GM20000 (cell line): ENCODE measurements around the gene DTL.
"Not testable (repeated sequence)": the region's sequence is repeated elsewhere in the genome, so short reads cannot be mapped to it uniquely, and the experiment has no call there.

Source experiments
- DNase-seq: peaks from one replicate; pipeline ENCODE4 v3.0.0; 2012; ENCODE audit warnings: low spot score
- CTCF ChIP-seq: IDR thresholded peaks from 2 replicates; pipeline ENCODE4 v1.5.1; 2012; ENCODE audit warnings: mild to moderate bottlenecking, control low read depth; ENCODE audit errors: extremely low read depth, missing control alignments

DTL gene

GRCh38 chr1:212024469-212025149 is 10.9 kb upstream of the DTL start:
- DNase-seq, result no peak
- no peak for TF ChIP-seq CTCF

- DNase-seq, result not testable (repeated sequence)
Measured at GRCh38 chr1:212027727-212028126, 7.8 kb upstream of the DTL start.

- no peak for DNase-seq
- TF ChIP-seq CTCF, result no peak
Measured at GRCh38 chr1:212030936-212031528, 4.5 kb upstream of the DTL start.

- no peak for TF ChIP-seq CTCF
- no peak for DNase-seq
Measured at GRCh38 chr1:212034516-212035122, 929 bp upstream of the DTL start.

DNA sequence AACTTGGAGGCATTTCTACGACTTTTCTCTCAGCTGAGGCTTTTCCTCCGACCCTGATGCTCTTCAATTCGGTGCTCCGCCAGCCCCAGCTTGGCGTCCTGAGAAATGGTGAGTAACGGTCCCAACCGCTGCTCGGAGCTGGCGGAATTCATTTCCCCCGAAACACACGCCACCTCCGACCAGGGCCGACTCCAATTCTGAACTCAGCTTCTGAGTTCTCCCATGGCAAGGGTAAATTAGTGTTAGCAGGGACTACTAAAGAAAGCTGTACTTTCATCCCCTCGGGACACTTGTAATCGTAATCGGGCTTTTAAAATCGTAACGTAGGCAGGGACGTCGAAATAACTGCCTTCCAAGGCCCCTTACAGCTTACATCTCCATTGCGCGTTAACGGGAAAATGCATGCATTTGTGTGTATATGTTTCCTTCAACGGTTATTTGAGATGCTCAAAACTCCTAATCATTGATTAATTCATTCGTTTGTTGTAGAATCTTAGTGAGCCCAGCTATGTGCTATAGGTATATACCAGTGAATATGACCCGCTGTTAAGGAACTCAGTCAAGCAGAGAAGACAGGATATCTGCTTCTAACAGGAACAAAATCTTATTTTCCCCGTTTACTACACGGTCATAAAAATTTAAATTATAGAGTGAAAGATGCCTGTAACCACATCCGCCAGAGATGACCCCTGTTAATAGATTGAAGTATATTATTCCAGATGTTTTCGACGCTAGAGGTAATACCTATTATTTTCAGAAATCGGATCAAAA is 472 bp downstream of the DTL start:
- TF ChIP-seq CTCF, result no peak
- DNase-seq, result no peak

- TF ChIP-seq CTCF, result no peak
- no peak for DNase-seq
Measured at GRCh38 chr1:212037900-212038299, 2.4 kb downstream of the DTL start.

- DNase-seq, result no peak
- no peak for TF ChIP-seq CTCF
Measured at GRCh38 chr1:212039622-212040021, 4.1 kb downstream of the DTL start.
